H9 (cell line): Measurements from ENCODE around the gene ENOX1. TPM values are rescaled to one million over a fixed set of nuclear protein-coding genes. Genes with fewer than 3 reads are reported as not detected.

ENCODE experiments used
- DNase-seq: peaks from one replicate; pipeline ENCODE4 v3.0.0-alpha.2; 2017
- H2AFZ ChIP-seq: one replicate; pipeline ENCODE4 v1.6.1; 2013; ENCODE audit warnings: mild to moderate bottlenecking, low read length, control low read depth, moderate library complexity
- H2AK5ac ChIP-seq: 2 replicates; pipeline ENCODE4 v1.6.1; 2013; ENCODE audit warnings: low read length, control low read depth, mixed read lengths; ENCODE audit not compliant: insufficient read length
- H2BK120ac ChIP-seq: one replicate; pipeline ENCODE4 v1.6.1; 2013; ENCODE audit warnings: low read depth, mild to moderate bottlenecking, low read length, control low read depth, inconsistent platforms; ENCODE audit not compliant: poor library complexity, severe bottlenecking
- H2BK12ac ChIP-seq: 2 replicates; pipeline ENCODE4 v1.6.1; 2013; ENCODE audit warnings: low read length, control low read depth, mixed read lengths, low read depth; ENCODE audit not compliant: insufficient read length
- H2BK15ac ChIP-seq: 2 replicates; pipeline ENCODE4 v1.6.1; 2013; ENCODE audit warnings: low read depth, low read length, control low read depth
- H2BK20ac ChIP-seq: one replicate; pipeline ENCODE4 v1.6.1; 2013; ENCODE audit warnings: low read depth, mild to moderate bottlenecking, low read length, control low read depth, inconsistent platforms; ENCODE audit not compliant: poor library complexity, severe bottlenecking
- H2BK5ac ChIP-seq: 2 replicates; pipeline ENCODE4 v1.6.1; 2013; ENCODE audit warnings: low read length, control low read depth, mixed read lengths; ENCODE audit not compliant: insufficient read length
- H3K14ac ChIP-seq: 2 replicates; pipeline ENCODE4 v1.6.1; 2013; ENCODE audit warnings: low read length, control low read depth; ENCODE audit not compliant: insufficient read depth
- H3K18ac ChIP-seq: 2 replicates; pipeline ENCODE4 v1.6.1; 2013; ENCODE audit warnings: low read depth, mild to moderate bottlenecking, mixed read lengths, low read length, control low read depth; ENCODE audit not compliant: insufficient read length
- H3K23ac ChIP-seq: 2 replicates; pipeline ENCODE4 v1.6.1; 2013; ENCODE audit warnings: low read length, control low read depth, mixed read lengths, low read depth; ENCODE audit not compliant: insufficient read length
- H3K23me2 ChIP-seq: 2 replicates; pipeline ENCODE4 v1.6.1; 2013; ENCODE audit warnings: low read depth, mild to moderate bottlenecking, mixed read lengths, low read length, control low read depth; ENCODE audit not compliant: insufficient read length, poor library complexity, severe bottlenecking
- H3K27ac ChIP-seq: 2 replicates; pipeline ENCODE4 v1.5.1; 2013; ENCODE audit warnings: low read length, control low read depth, mixed read lengths, low read depth; ENCODE audit not compliant: insufficient read length
- H3K27me3 ChIP-seq: 2 replicates; pipeline ENCODE4 v1.6.1; 2013; ENCODE audit warnings: low read length, control low read depth, inconsistent platforms; ENCODE audit not compliant: insufficient read depth
- H3K4ac ChIP-seq: 2 replicates; pipeline ENCODE4 v1.6.1; 2013; ENCODE audit warnings: low read depth, mild to moderate bottlenecking, control low read depth, inconsistent platforms, low read length, moderate library complexity
- H3K4me1 ChIP-seq: 2 replicates; pipeline ENCODE4 v1.6.1; 2013; ENCODE audit warnings: low read length, control low read depth, inconsistent platforms; ENCODE audit not compliant: insufficient read depth
- H3K4me2 ChIP-seq: 2 replicates; pipeline ENCODE4 v1.6.1; 2013; ENCODE audit warnings: low read length, control low read depth, mixed read lengths; ENCODE audit not compliant: insufficient read length, insufficient read depth
- H3K56ac ChIP-seq: 2 replicates; pipeline ENCODE4 v1.6.1; 2013; ENCODE audit warnings: low read depth, mild to moderate bottlenecking, mixed read lengths, low read length, control low read depth; ENCODE audit not compliant: insufficient read length
- H3K79me1 ChIP-seq: 2 replicates; pipeline ENCODE4 v1.6.1; 2013; ENCODE audit warnings: low read depth, mild to moderate bottlenecking, moderate library complexity, low read length, control low read depth, inconsistent platforms; ENCODE audit not compliant: insufficient read depth, poor library complexity, severe bottlenecking
- H3K79me2 ChIP-seq: 2 replicates; pipeline ENCODE4 v1.6.1; 2013; ENCODE audit warnings: low read length, control low read depth, inconsistent platforms; ENCODE audit not compliant: insufficient read depth
- H3K9ac ChIP-seq: 2 replicates; pipeline ENCODE4 v1.6.1; 2013; ENCODE audit warnings: low read length, control low read depth, mixed read lengths; ENCODE audit not compliant: insufficient read length; ENCODE audit errors: extremely low read depth
- H3K9me3 ChIP-seq: one replicate; pipeline ENCODE4 v1.6.1; 2013; ENCODE audit warnings: low read depth, low read length, inconsistent platforms; ENCODE audit not compliant: control insufficient read depth
- H3T11ph ChIP-seq: one replicate; pipeline ENCODE4 v1.6.1; 2013; ENCODE audit warnings: mild to moderate bottlenecking, low read length, control low read depth, inconsistent platforms
- H4K20me1 ChIP-seq: one replicate; pipeline ENCODE4 v1.6.1; 2013; ENCODE audit not compliant: control insufficient read depth, insufficient read length, insufficient read depth
- H4K5ac ChIP-seq: 2 replicates; pipeline ENCODE4 v1.6.1; 2013; ENCODE audit warnings: low read depth, mild to moderate bottlenecking, mixed read lengths, low read length, control low read depth; ENCODE audit not compliant: insufficient read length
- H4K8ac ChIP-seq: replicated peaks from 2 replicates; pipeline ENCODE4 v1.6.1; 2013; ENCODE audit warnings: low read length, control low read depth, mixed read lengths, low read depth; ENCODE audit not compliant: insufficient read length
- H4K91ac ChIP-seq: 2 replicates; pipeline ENCODE4 v1.6.1; 2013; ENCODE audit warnings: low read depth, mild to moderate bottlenecking, moderate library complexity, mixed read lengths, low read length, control low read depth; ENCODE audit not compliant: insufficient read length
- H3K27ac Mint-ChIP-seq, 3 experiments: 2 replicates in 2 of 3; 3 replicates in 1 of 3; pipeline ENCODE4 v1.8.0; 2020 to 2021; ENCODE audit warnings: mixed read lengths in 3 of 3, mild to moderate bottlenecking in 1 of 3, moderate library complexity in 1 of 3
- H3K27me3 Mint-ChIP-seq: 2 replicates; pipeline ENCODE4 v1.8.0; 2021; ENCODE audit warnings: low read depth, mild to moderate bottlenecking, moderate library complexity, mixed read lengths
- H3K36me3 Mint-ChIP-seq, 3 experiments: 2 replicates in 2 of 3; 3 replicates in 1 of 3; pipeline ENCODE4 v1.8.0; 2020 to 2021; ENCODE audit warnings: low read depth in 3 of 3, mixed read lengths in 3 of 3; ENCODE audit not compliant: insufficient read depth in 1 of 3
- H3K4me1 Mint-ChIP-seq, 2 experiments: 2 replicates each; pipeline ENCODE4 v1.8.0; 2020; ENCODE audit warnings: mixed read lengths in 2 of 2
- H3K4me3 Mint-ChIP-seq, 2 experiments: 2 replicates in 1 of 2; 3 replicates in 1 of 2; pipeline ENCODE4 v1.8.0; 2020 to 2021; ENCODE audit warnings: mild to moderate bottlenecking in 2 of 2, mixed read lengths in 2 of 2, moderate library complexity in 1 of 2
- H3K9me3 Mint-ChIP-seq, 2 experiments: 2 replicates in 1 of 2; 3 replicates in 1 of 2; pipeline ENCODE4 v1.8.0; 2020; ENCODE audit warnings: mild to moderate bottlenecking in 2 of 2, mixed read lengths in 2 of 2, moderate library complexity in 1 of 2
- WGBS: extraction: QIAGEN DNeasy Blood & Tissue Kit; methylation state at CpG from one replicate; pipeline ENCODE4 v1.1.7; 2013; ENCODE audit warnings: missing lambda C conversion rate, low lambda C conversion rate, mixed read lengths; ENCODE audit not compliant: insufficient read length; ENCODE audit errors: extremely low coverage; 5-methylcytosine and 5-hydroxymethylcytosine counted together
- total RNA-seq: library from RNA; stranded (reverse); gene quantifications from 2 replicates; pipeline ENCODE4 v1.2.1, GENCODE V29; 2021
- TF ChIP-seq, protein P1 (sequence below): fragments of 200-600 bp; sonication (generic); conservative IDR thresholded peaks from 3 replicates; pipeline ENCODE4 v1.8.0; 2021; ENCODE audit warnings: antibody characterized with exemption, mild to moderate bottlenecking

ENOX1 gene
- total RNA-seq, 1 experiment from 2014 or later: 0.24 TPM

DNA sequence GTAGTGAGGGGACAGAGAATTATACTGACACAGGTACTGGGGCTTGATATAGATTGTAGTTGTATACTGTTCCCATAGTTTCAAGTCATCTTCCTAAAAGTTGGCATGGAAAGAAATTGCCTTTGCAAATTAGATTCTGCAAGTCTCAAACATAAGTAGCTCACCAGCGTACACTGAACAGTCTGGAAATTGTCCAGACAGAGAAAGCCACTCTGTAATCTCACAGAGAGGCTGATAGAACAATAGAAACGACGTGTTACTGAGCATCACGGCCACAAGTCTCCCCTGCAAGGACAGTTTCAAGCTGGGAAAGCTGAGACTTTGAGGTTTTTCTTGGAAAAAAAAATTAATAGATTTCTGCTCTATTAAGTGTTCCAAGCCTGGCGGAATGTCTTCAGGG, 534.8 kb downstream of the ENOX1 start:
- H2BK120ac ChIP-seq: no peak overlapping the region
- no peak overlapping the region for H2AK5ac ChIP-seq
- no peak overlapping the region for H2BK20ac ChIP-seq
- H3K14ac ChIP-seq: no peak overlapping the region
- Mint-ChIP-seq H3K27me3 (no peaks in the 10 kb centered on the region), H3K4me3 (no peak overlapping the region), H3K36me3 (no peaks in the 10 kb centered on the region; a peak in 1 of 7 replicates), H3K9me3 (no peaks in the 10 kb centered on the region), H3K27ac (no peak overlapping the region), H3K4me1 (no peaks in the 10 kb centered on the region)
- no peak overlapping the region for H2BK5ac ChIP-seq
- no peaks in the 10 kb centered on the region for H3K9me3 ChIP-seq
- no peak overlapping the region for H3T11ph ChIP-seq
- TF ChIP-seq, protein P1, sequence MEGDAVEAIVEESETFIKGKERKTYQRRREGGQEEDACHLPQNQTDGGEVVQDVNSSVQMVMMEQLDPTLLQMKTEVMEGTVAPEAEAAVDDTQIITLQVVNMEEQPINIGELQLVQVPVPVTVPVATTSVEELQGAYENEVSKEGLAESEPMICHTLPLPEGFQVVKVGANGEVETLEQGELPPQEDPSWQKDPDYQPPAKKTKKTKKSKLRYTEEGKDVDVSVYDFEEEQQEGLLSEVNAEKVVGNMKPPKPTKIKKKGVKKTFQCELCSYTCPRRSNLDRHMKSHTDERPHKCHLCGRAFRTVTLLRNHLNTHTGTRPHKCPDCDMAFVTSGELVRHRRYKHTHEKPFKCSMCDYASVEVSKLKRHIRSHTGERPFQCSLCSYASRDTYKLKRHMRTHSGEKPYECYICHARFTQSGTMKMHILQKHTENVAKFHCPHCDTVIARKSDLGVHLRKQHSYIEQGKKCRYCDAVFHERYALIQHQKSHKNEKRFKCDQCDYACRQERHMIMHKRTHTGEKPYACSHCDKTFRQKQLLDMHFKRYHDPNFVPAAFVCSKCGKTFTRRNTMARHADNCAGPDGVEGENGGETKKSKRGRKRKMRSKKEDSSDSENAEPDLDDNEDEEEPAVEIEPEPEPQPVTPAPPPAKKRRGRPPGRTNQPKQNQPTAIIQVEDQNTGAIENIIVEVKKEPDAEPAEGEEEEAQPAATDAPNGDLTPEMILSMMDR: no peak
- H3K18ac ChIP-seq: no peak overlapping the region
- no peaks in the 10 kb centered on the region for H3K4me1 ChIP-seq
- H3K27me3 ChIP-seq: no peaks in the 10 kb centered on the region
- no peaks in the 10 kb centered on the region for H3K23me2 ChIP-seq
- no peak overlapping the region for H4K91ac ChIP-seq
- H3K23ac ChIP-seq: no peak overlapping the region
- H3K56ac ChIP-seq: no peak overlapping the region
- no peak overlapping the region for H3K27ac ChIP-seq
- H4K5ac ChIP-seq: no peak overlapping the region
- no peak overlapping the region for H2BK12ac ChIP-seq
- no peak overlapping the region for H3K4ac ChIP-seq
- H2AFZ ChIP-seq: no peak overlapping the region
- no peaks in the 10 kb centered on the region for H3K79me2 ChIP-seq
- H3K79me1 ChIP-seq: no peaks in the 10 kb centered on the region
- no CpG with 5 or more reads among the region's 5 CpGs for WGBS
- H2BK15ac ChIP-seq: no peak overlapping the region
- no peaks in the 10 kb centered on the region for H4K20me1 ChIP-seq
- no peak overlapping the region for H4K8ac ChIP-seq
- DNase-seq: no peak
- no peak overlapping the region for H3K9ac ChIP-seq
- H3K4me2 ChIP-seq: no peak overlapping the region
